Measurements from ENCODE around the gene EFNA4. TPM values are rescaled to one million over a fixed set of nuclear protein-coding genes. Genes with fewer than 3 reads are reported as not detected.

Gene EFNA4
- total and polyA plus RNA-seq, 2 of the 8 experiments (the other 6 are each of a cell fraction or from before 2014, with no cell fraction given), result 21.9 to 23.9 TPM

- H2BK15ac ChIP-seq (ENCODE audit: low read length), result no peak overlapping the region
- H2BK120ac ChIP-seq (replicated peaks; ENCODE audit: low read depth, low read length), result no peak overlapping the region
- no peak overlapping the region for H2BK12ac ChIP-seq (ENCODE audit: low read depth, low read length)
- no peak overlapping the region for H2AK5ac ChIP-seq (ENCODE audit: low read depth, low read length)
- H3K4me1 ChIP-seq (replicated peaks in 1 of 4; ENCODE audit: control insufficient read depth in 3 of 4, insufficient read depth in 4 of 4, low read length in 3 of 4), result peaks cover 4 to 29% (median 16%) of the 10 kb centered on the region in 4 experiments
- H3K79me2 ChIP-seq (ENCODE audit: control insufficient read depth in 1 of 2, insufficient read depth in 2 of 2, low read length in 2 of 2), result no peaks in the 10 kb centered on the region
- peaks cover 2 to 9% of the 10 kb centered on the region in 2 experiments for H4K20me1 ChIP-seq (replicated peaks in 1 of 2; ENCODE audit: control insufficient read depth in 1 of 2, insufficient read depth in 2 of 2, low read length in 2 of 2)
- no peak overlapping the region for H3K18ac ChIP-seq (ENCODE audit: extremely low read depth, low read length)
- no peaks in the 10 kb centered on the region for H3K9me3 ChIP-seq (ENCODE audit: insufficient read depth in 2 of 2, low read depth in 1 of 2, low read length in 1 of 2)
- H3K4ac ChIP-seq (replicated peaks; ENCODE audit: insufficient read length, low read depth, low read length), result no peak overlapping the region
- TF ChIP-seq SIRT6 (IDR thresholded peaks at IDR 0.05; ENCODE audit: low read length) (no peak), PHF8 (conservative IDR thresholded peaks at IDR 0.05; ENCODE audit: low read depth, low read length) (no peak), SRF (IDR thresholded peaks at IDR 0.05; ENCODE audit: low read depth, low read length) (peak; percentile 83)
- H4K91ac ChIP-seq (replicated peaks; ENCODE audit: insufficient read length, low read length), result no peak overlapping the region
- no peak overlapping the region for H2AFZ ChIP-seq (ENCODE audit: low read length)
- no peaks in the 10 kb centered on the region for H3K79me1 ChIP-seq (ENCODE audit: low read depth, low read length)
- 73% methylated on average over 1 of the region's 1 CpG; no CpG with 5 or more reads in 1 of the 2 experiments for WGBS, 2 experiments (ENCODE audit: extremely low coverage in 1 of 2, insufficient coverage in 1 of 2, insufficient read length in 1 of 2, insufficient replicate concordance in 2 of 2, low coverage in 1 of 2, low lambda C conversion rate in 2 of 2, missing lambda C conversion rate in 1 of 2)
- ChIA-PET POLR2A (ENCODE audit: partially characterized antibody) (interaction anchor here (0.6 to 1.9 kb wide), 5 partner anchors 9 to 261 kb away, joined by 3 to 6 read pairs (median 5); partner anchors contain the start of gene ADAM15), CTCF (ENCODE audit: partially characterized antibody) (interaction anchor here (1.2 to 33.9 kb wide), 6 partner anchors 10 to 96 kb away, joined by 3 to 907 read pairs (median 6); partner anchors contain the start of genes ADAM15, EFNA4 and KRTCAP2)
- H3K56ac ChIP-seq (replicated peaks; ENCODE audit: insufficient read length, low read depth, low read length), result no peak overlapping the region
- H3K27me3 ChIP-seq (replicated peaks in 1 of 4; ENCODE audit: control insufficient read depth in 3 of 4, extremely low read depth in 1 of 4, insufficient read depth in 3 of 4, low read length in 3 of 4), result peaks cover 23 to 36% (median 34%) of the 10 kb centered on the region in 4 experiments
- peaks cover 17% of the 10 kb centered on the region; the same call in 1 of the 2 replicates for H3K23me2 ChIP-seq (ENCODE audit: low read depth, low read length)
- no peak overlapping the region for H3K9ac ChIP-seq (replicated peaks in 1 of 4; ENCODE audit: extremely low read depth in 1 of 4, low read depth in 3 of 4, low read length in 3 of 4)
- no peak overlapping the region for H3K4me2 ChIP-seq (ENCODE audit: insufficient read depth in 1 of 2, low read depth in 2 of 2, low read length in 2 of 2)
- DNase-seq (ENCODE audit: low read depth in 1 of 2, low spot score in 2 of 2), result no peak
- no peak overlapping the region for H3K4me3 ChIP-seq (ENCODE audit: extremely low read depth in 1 of 4, insufficient read depth in 2 of 4, low read depth in 3 of 4, low read length in 4 of 4)
- no peak overlapping the region for H3K14ac ChIP-seq (ENCODE audit: insufficient read length)
- H2BK5ac ChIP-seq (ENCODE audit: low read depth, low read length), result no peak overlapping the region
- H4K5ac ChIP-seq (ENCODE audit: insufficient read length, low read depth, low read length), result no peak overlapping the region
- H4K8ac ChIP-seq (ENCODE audit: extremely low read depth, insufficient read depth, low read length), result no peak overlapping the region
- no peak overlapping the region for H2BK20ac ChIP-seq (ENCODE audit: low read length)
- no peak overlapping the region for H3K27ac ChIP-seq (ENCODE audit: low read depth, low read length)
- FAIRE-seq, result no peak
- H3K36me3 ChIP-seq (ENCODE audit: control insufficient read depth in 2 of 4, insufficient read depth in 4 of 4, low read length in 3 of 4), result no peaks in the 10 kb centered on the region
- H3K23ac ChIP-seq (ENCODE audit: insufficient read length), result no peak overlapping the region
These were observed 12.8 kb downstream of the EFNA4 start for GRCh38 chr1:155076371-155076770.

Measured in H1 (cell line).